Vagina (tissue), 2 donors: ENCODE results near the gene C12orf76.

Source experiments
- CTCF ChIP-seq, 3 experiments: fragments of 450-650 bp in 2 of 3; fragments of 200-600 bp in 1 of 3; sonication (generic) in 1 of 3; IDR thresholded peaks; one replicate each; pipeline ENCODE4 v1.5.1; 2017 to 2019; ENCODE audit warnings: antibody characterized with exemption in 3 of 3, mild to moderate bottlenecking in 2 of 3, moderate library complexity in 2 of 3
- POLR2A ChIP-seq, 2 donors: fragments of 450-650 bp; IDR thresholded peaks; one replicate each; pipeline ENCODE4 v1.6.1; 2017; ENCODE audit warnings: antibody characterized with exemption in 2 of 2, mild to moderate bottlenecking in 2 of 2, moderate library complexity in 2 of 2
- POLR2AphosphoS5 ChIP-seq, 2 donors: sonication (generic); formaldehyde crosslinking; IDR thresholded peaks; one replicate each; pipeline ENCODE4 v1.9.0; 2017; ENCODE audit warnings: antibody characterized with exemption in 2 of 2, mild to moderate bottlenecking in 2 of 2, low read depth in 1 of 2; ENCODE audit not compliant: insufficient read depth in 1 of 2

- TF ChIP-seq POLR2A (IDR thresholded peaks at IDR 0.05) (no peak), CTCF (IDR thresholded peaks at IDR 0.05) (no peak), POLR2AphosphoS5 (IDR thresholded peaks at IDR 0.05; ENCODE audit: insufficient read depth in 1 of 2, low read depth in 1 of 2) (no peak)
These were observed 53.7 kb downstream of the C12orf76 start for GRCh38 chr12:109994401-109995175.
